ENCODE data around the gene TAF3.

TAF3 gene

DNA sequence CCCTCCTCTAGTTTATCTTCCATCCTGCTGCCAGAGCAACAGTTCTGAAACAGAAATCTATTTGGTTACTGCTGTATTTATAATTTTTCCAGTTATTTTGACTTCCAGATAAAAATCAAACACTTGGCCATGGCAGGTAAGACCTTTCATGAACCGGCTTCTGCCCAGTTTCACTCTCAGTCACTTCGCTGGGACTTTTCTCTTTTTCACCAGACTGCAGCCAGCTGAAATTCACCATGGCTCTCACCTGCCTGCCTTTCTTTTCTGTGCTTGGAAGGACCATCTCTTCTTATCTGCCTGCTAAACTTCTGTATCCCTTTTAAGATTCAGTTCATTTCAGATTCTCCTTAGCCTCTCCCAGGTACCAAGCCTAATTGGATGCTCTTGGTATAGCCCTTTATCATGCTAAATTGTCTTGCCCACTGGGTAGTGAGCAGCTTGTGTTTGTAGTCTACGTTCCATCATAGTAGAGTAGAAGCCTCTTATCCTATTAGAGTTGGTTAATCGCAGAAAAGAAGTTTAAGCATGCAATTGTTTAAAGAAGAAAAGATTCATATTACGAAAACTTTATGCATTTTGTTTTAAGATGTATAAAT, 71.7 kb downstream of the TAF3 start:
- H3K9me3 ChIP-seq (ENCODE audit: control insufficient read depth, low read length), result no peaks in the 10 kb centered on the region
- no peaks in the 10 kb centered on the region for H3K36me3 ChIP-seq (ENCODE audit: control insufficient read depth, insufficient read depth, low read length)
- no peaks in the 10 kb centered on the region for H3K4me1 ChIP-seq (ENCODE audit: control insufficient read depth, insufficient read depth, low read length)
- H3K9ac ChIP-seq (ENCODE audit: low read length), result no peak overlapping the region
- no peak overlapping the region for H3K4me3 ChIP-seq (ENCODE audit: low read length)
- H3K27me3 ChIP-seq (ENCODE audit: control insufficient read depth, insufficient read depth, low read length), result no peaks in the 10 kb centered on the region

DNA sequence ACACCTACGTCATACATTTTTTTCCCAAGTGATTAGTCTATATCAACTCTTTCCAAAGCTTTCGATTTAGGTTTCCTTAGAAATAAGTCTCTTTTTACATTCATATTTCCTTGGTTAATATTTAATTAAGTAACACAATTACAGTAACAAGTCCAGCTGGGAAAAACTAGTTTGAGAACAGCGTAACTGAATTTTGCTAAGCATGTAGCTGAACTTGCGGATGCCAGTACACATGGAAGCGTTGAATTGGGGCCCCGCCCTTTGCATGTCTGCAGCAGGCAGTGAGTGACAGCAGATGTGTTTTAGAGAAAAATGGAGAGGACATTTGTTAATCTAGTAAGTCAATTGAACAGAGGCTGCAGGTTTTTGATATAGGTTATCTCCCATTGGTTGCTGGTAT, 72.5 kb downstream of the TAF3 start:
- Histone ChIP-seq H3K36me3 (ENCODE audit: control insufficient read depth, insufficient read depth, low read length) (no peaks in the 10 kb centered on the region), H3K9ac (ENCODE audit: low read length) (no peak overlapping the region), H3K4me1 (ENCODE audit: control insufficient read depth, insufficient read depth, low read length) (no peaks in the 10 kb centered on the region), H3K9me3 (ENCODE audit: control insufficient read depth, low read length) (no peaks in the 10 kb centered on the region), H3K4me3 (ENCODE audit: low read length) (no peak overlapping the region), H3K27me3 (ENCODE audit: control insufficient read depth, insufficient read depth, low read length) (no peaks in the 10 kb centered on the region)

DNA sequence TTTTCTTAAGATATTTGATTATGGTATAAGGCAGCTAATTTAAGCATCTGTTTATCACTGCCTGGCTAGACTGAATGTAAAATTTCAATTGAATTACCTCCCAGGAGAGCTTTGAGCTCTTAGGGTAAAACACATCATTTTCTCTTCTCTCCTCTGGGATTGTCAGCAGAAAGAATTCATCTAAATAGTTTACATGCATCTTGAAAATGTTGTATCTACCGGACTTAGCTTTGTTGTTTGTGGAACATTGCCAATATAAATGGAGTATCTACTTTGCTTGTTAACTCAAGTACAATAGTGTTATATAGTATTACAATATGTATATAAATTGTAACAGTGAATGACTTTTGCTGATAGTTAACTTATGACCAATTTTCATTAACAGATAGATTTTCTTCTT, 73.3 kb downstream of the TAF3 start:
- no peaks in the 10 kb centered on the region for H3K36me3 ChIP-seq (ENCODE audit: control insufficient read depth, insufficient read depth, low read length)
- H3K9me3 ChIP-seq (ENCODE audit: control insufficient read depth, low read length), result no peaks in the 10 kb centered on the region
- H3K9ac ChIP-seq (ENCODE audit: low read length), result no peak overlapping the region
- H3K4me1 ChIP-seq (ENCODE audit: control insufficient read depth, insufficient read depth, low read length), result no peaks in the 10 kb centered on the region
- no peak overlapping the region for H3K4me3 ChIP-seq (ENCODE audit: low read length)
- no peaks in the 10 kb centered on the region for H3K27me3 ChIP-seq (ENCODE audit: control insufficient read depth, insufficient read depth, low read length)

DNA sequence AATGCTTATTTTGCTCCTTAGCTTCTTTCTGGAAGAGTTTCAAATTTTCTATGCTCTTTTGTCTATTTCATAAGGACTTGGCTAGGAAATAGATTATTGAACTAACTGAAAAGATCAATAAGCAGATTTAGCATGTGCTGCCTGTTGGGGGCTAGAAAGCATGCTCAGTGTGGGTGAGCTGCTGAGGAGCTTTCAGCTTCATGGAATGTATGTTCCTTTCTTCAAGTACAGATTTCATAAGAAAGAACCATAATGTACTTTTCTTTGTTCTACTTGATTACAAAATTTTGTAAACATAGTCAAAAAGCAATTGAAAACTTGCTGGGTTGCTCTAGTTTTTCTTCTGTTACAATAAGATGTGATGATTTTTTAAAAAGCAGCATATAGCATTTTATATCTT, 73.8 kb downstream of the TAF3 start:
- Histone ChIP-seq H3K27me3 (ENCODE audit: control insufficient read depth, insufficient read depth, low read length) (no peaks in the 10 kb centered on the region), H3K9me3 (ENCODE audit: control insufficient read depth, low read length) (no peaks in the 10 kb centered on the region), H3K36me3 (ENCODE audit: control insufficient read depth, insufficient read depth, low read length) (no peaks in the 10 kb centered on the region), H3K4me1 (ENCODE audit: control insufficient read depth, insufficient read depth, low read length) (no peaks in the 10 kb centered on the region), H3K9ac (ENCODE audit: low read length) (no peak overlapping the region), H3K4me3 (ENCODE audit: low read length) (no peak overlapping the region)

DNA sequence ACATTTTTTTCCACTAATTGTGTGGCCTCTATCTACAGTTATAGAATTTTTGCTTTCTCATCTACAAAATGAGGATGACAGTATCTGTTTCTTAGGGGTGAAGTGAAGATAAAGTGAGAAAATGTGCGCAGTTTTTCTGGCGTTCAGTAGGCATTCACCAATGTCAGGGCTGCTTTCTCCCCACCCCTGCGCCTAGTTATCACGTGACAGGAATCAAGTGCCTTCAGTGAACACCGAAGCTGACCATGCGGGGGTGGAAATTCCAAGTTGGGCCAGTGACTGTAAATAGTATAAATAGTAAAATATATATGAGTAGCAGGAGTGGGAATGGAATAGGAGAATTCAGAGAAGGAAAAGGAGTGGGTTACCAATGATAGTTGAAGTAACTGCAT, 77.4 kb downstream of the TAF3 start:
- H3K4me1 ChIP-seq (ENCODE audit: control insufficient read depth, insufficient read depth, low read length), result no peaks in the 10 kb centered on the region
- no peaks in the 10 kb centered on the region for H3K9me3 ChIP-seq (ENCODE audit: control insufficient read depth, low read length)
- no peak overlapping the region for H3K9ac ChIP-seq (ENCODE audit: low read length)
- no peaks in the 10 kb centered on the region for H3K36me3 ChIP-seq (ENCODE audit: control insufficient read depth, insufficient read depth, low read length)
- no peak overlapping the region for H3K4me3 ChIP-seq (ENCODE audit: low read length)
- no peaks in the 10 kb centered on the region for H3K27me3 ChIP-seq (ENCODE audit: control insufficient read depth, insufficient read depth, low read length)

DNA sequence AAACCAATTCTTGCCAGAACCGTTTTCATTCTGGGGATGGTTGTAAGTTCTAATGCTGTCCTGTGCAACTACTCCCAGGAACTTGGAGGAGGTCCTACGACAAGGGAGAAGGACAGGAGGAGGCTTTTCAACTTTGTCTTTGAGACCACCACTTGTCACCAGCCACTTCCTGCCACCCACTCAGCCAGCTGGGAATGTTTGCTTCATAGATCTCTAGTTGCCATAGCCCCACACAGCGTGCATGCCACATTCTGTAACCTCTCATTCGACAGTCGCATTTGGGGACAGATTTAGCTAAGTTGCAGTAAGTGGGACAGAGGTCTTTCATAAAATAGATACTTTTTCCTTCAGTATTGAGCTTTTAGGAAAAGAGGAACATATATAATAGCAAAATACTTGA, 78.0 kb downstream of the TAF3 start:
- Histone ChIP-seq H3K36me3 (ENCODE audit: control insufficient read depth, insufficient read depth, low read length) (no peaks in the 10 kb centered on the region), H3K9me3 (ENCODE audit: control insufficient read depth, low read length) (no peaks in the 10 kb centered on the region), H3K27me3 (ENCODE audit: control insufficient read depth, insufficient read depth, low read length) (no peaks in the 10 kb centered on the region), H3K4me1 (ENCODE audit: control insufficient read depth, insufficient read depth, low read length) (no peaks in the 10 kb centered on the region), H3K4me3 (ENCODE audit: low read length) (no peak overlapping the region), H3K9ac (ENCODE audit: low read length) (no peak overlapping the region)

DNA sequence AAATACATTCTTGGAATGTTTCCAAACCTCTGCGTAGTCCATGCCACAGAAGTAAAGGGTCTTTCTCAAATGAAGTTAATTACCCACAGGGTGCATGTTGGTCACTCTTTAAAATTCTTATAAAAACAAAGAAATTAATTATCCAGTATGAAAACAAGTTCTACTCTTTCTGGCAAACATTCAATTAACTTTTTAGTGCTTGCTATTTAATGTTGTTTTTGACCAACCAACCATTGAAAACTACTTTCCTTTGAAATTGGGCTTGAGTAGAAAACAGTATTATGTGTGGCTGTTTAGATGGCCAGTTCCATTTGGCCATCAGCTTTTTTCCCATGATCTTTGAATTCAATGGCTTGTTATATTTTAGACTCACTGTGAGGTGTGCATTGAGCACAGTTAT, 83.0 kb downstream of the TAF3 start:
- Histone ChIP-seq H3K27me3 (ENCODE audit: control insufficient read depth, insufficient read depth, low read length) (no peaks in the 10 kb centered on the region), H3K4me1 (ENCODE audit: control insufficient read depth, insufficient read depth, low read length) (peaks cover 4% of the 10 kb centered on the region), H3K9ac (ENCODE audit: low read length) (no peak overlapping the region), H3K36me3 (ENCODE audit: control insufficient read depth, insufficient read depth, low read length) (no peaks in the 10 kb centered on the region), H3K9me3 (ENCODE audit: control insufficient read depth, low read length) (no peaks in the 10 kb centered on the region), H3K4me3 (ENCODE audit: low read length) (no peak overlapping the region)

DNA sequence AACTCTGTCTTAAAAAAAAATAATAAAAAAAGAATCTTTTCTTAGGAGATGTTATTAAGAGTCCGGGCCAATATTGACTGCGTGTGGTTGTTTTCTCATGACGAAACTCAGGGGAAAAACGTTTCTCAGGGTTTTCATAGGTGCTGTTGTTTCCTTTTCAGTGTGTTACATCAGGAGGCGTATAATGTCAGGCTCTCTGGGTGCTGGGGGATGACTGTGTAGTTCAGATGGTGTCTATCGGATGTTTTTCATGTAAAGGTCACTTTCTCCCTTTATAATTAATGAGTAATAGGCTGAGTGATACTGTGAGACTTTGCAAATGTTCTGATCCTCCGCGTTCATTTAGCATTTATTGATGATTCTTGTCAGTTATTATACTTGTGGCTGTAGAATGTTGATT, 84.1 kb downstream of the TAF3 start:
- H3K27me3 ChIP-seq (ENCODE audit: control insufficient read depth, insufficient read depth, low read length), result no peaks in the 10 kb centered on the region
- peaks cover 5% of the 10 kb centered on the region for H3K4me1 ChIP-seq (ENCODE audit: control insufficient read depth, insufficient read depth, low read length)
- H3K4me3 ChIP-seq (ENCODE audit: low read length), result no peak overlapping the region
- H3K9ac ChIP-seq (ENCODE audit: low read length), result no peak overlapping the region
- H3K9me3 ChIP-seq (ENCODE audit: control insufficient read depth, low read length), result no peaks in the 10 kb centered on the region
- H3K36me3 ChIP-seq (ENCODE audit: control insufficient read depth, insufficient read depth, low read length), result no peaks in the 10 kb centered on the region

DNA sequence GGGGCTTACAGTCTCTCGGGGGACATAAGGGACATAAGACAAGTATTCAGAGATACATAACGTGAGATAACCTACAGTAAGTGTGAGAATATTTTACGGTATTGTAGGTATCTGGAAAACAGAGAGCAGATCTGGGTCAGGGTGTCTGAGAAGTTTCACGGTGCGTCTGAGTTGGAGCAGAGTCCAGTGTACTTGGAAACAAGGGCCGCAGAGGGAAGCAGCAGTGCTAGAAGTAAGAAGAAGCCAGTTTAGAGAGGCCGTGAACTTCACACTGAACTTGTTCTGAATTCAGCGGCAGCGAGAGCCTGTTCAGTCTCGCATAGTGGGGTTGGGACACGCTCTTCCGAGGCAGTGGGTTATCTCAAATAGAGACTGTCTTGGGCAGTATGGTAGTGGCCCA, 85.5 kb downstream of the TAF3 start:
- Histone ChIP-seq H3K9ac (ENCODE audit: low read length) (no peak overlapping the region), H3K27me3 (ENCODE audit: control insufficient read depth, insufficient read depth, low read length) (no peaks in the 10 kb centered on the region), H3K4me1 (ENCODE audit: control insufficient read depth, insufficient read depth, low read length) (peaks cover 11% of the 10 kb centered on the region), H3K4me3 (ENCODE audit: low read length) (no peak overlapping the region), H3K36me3 (ENCODE audit: control insufficient read depth, insufficient read depth, low read length) (no peaks in the 10 kb centered on the region), H3K9me3 (ENCODE audit: control insufficient read depth, low read length) (no peaks in the 10 kb centered on the region)

DNA sequence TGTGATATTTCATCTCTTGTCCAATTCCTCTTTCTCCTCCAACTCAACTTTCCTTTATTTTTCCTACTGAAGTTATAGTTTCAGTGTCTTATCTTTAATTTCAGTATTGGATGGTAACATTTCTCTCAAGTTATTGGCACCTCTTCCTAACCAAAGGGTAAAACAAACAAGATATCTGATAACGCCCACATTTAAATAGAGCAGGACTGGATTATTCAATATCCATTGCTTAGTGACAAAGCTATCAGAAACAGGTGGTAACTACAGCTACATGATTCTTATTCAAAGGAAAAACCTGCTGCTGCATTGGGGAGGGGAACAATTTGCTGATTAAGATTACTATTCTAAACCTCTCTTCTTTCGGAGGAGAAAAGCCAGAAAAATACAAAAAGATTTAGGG, 87.8 kb downstream of the TAF3 start:
- H3K36me3 ChIP-seq (ENCODE audit: control insufficient read depth, insufficient read depth, low read length), result no peaks in the 10 kb centered on the region
- H3K9ac ChIP-seq (ENCODE audit: low read length), result no peak overlapping the region
- H3K27me3 ChIP-seq (ENCODE audit: control insufficient read depth, insufficient read depth, low read length), result no peaks in the 10 kb centered on the region
- no peak overlapping the region for H3K4me3 ChIP-seq (ENCODE audit: low read length)
- no peaks in the 10 kb centered on the region for H3K9me3 ChIP-seq (ENCODE audit: control insufficient read depth, low read length)
- H3K4me1 ChIP-seq (ENCODE audit: control insufficient read depth, insufficient read depth, low read length), result peaks cover 13% of the 10 kb centered on the region

DNA sequence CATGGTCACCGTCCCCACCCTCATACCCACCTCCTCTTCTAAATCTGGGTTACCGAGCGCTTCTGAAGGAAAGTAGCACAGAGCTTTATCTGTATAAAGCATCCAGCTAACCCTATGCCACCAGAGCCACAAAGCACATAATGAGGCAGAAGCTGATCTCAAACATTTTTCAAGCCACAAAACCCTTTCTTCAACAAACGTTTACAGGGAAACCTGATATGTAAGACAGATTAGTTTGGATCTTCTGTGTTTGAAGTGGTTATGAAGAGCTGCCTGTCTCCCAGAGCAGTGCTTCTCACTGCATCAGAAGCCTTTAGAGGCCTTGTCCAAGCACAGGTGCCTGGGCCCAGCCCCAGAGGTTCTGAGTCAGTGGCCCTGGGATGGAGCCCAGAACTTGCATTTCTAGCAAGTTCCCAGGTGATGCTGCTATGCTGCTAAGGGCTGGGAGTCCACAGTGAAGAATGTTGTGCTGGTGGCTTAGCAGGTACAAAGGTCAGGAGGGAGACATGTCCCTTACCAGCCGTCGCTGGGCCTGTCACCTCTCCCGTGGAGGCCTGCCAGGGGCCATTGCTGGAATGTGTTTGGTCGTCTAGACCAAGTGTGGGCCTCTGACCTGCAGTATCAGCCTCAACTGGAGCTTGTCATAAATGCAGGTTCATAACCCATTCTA, 90.4 kb downstream of the TAF3 start:
- Histone ChIP-seq H3K9ac (ENCODE audit: low read length) (no peak overlapping the region), H3K36me3 (ENCODE audit: control insufficient read depth, insufficient read depth, low read length) (no peaks in the 10 kb centered on the region), H3K4me3 (ENCODE audit: low read length) (no peak overlapping the region), H3K27me3 (ENCODE audit: control insufficient read depth, insufficient read depth, low read length) (no peaks in the 10 kb centered on the region), H3K9me3 (ENCODE audit: control insufficient read depth, low read length) (no peaks in the 10 kb centered on the region), H3K4me1 (ENCODE audit: control insufficient read depth, insufficient read depth, low read length) (peaks cover 13% of the 10 kb centered on the region)

DNA sequence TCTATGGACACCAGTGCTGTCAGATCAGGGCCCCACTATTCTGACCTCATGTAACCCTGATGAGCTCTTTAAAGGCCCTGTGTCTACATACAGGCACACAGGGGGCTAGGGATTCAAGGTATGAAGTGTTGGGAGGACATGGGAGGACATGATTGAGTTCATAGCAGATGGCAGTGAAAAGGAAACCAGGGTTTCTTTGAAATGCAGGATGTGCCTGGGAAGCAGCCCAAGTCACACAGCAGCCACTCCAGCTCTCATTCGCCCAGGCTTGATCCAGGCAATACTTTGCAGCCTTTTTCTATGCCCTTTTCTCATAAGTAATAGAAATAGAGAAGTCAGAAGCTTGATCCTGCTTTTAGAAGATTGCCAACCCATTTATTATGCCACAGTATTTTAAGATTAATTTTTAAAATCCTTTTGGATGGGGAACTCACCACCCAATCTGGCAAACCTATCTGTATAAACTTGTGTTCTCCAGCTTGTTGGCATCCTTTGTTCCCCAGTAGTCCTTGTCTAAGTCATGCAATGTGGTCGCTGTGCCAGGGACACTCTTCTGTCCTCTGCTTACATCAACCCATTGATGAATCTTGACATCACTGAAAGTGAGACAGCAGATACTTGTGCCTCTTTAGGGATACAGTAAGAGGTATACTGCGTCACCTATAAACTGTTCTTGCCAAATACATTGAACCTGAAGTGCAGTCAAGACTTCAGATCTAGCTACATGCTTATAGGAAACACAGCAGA, 95.0 kb downstream of the TAF3 start:
- no peak overlapping the region for H3K4me3 ChIP-seq (ENCODE audit: low read length)
- no peaks in the 10 kb centered on the region for H3K9me3 ChIP-seq (ENCODE audit: control insufficient read depth, low read length)
- peaks cover 8% of the 10 kb centered on the region for H3K4me1 ChIP-seq (ENCODE audit: control insufficient read depth, insufficient read depth, low read length)
- no peaks in the 10 kb centered on the region for H3K36me3 ChIP-seq (ENCODE audit: control insufficient read depth, insufficient read depth, low read length)
- H3K9ac ChIP-seq (ENCODE audit: low read length), result no peak overlapping the region
- H3K27me3 ChIP-seq (ENCODE audit: control insufficient read depth, insufficient read depth, low read length), result no peaks in the 10 kb centered on the region
